Trophoblast cell (in vitro differentiated cells and primary cell): Measurements from ENCODE around the gene RALGAPB.

Source experiments
- DNase-seq, 2 donors: peaks; one replicate each; pipeline ENCODE4 v3.0.0-alpha.2; 2016
- H2AFZ ChIP-seq: 2 replicates; pipeline ENCODE4 v1.6.1; 2013; ENCODE audit warnings: low read length, moderate library complexity, mild to moderate bottlenecking; ENCODE audit not compliant: insufficient read depth, poor library complexity
- H2AK5ac ChIP-seq: 2 replicates; pipeline ENCODE4 v1.6.1; 2013; ENCODE audit warnings: mild to moderate bottlenecking, low read length
- H2BK120ac ChIP-seq: 2 replicates; pipeline ENCODE4 v1.6.1; 2013; ENCODE audit warnings: low read length, mild to moderate bottlenecking, moderate library complexity; ENCODE audit not compliant: insufficient read depth, poor library complexity
- H2BK12ac ChIP-seq: 2 replicates; pipeline ENCODE4 v1.6.1; 2013; ENCODE audit warnings: mild to moderate bottlenecking, low read length, moderate library complexity
- H2BK5ac ChIP-seq: 2 replicates; pipeline ENCODE4 v1.6.1; 2013; ENCODE audit warnings: low read length, low read depth, moderate library complexity, mild to moderate bottlenecking; ENCODE audit not compliant: poor library complexity
- H3K14ac ChIP-seq: 2 replicates; pipeline ENCODE4 v1.6.1; 2013; ENCODE audit warnings: mild to moderate bottlenecking, low read length
- H3K18ac ChIP-seq: 2 replicates; pipeline ENCODE4 v1.6.1; 2013; ENCODE audit warnings: mild to moderate bottlenecking, low read length
- H3K23ac ChIP-seq: 2 replicates; pipeline ENCODE4 v1.6.1; 2013; ENCODE audit warnings: low read length
- H3K27ac ChIP-seq: 2 replicates; pipeline ENCODE4 v1.5.1; 2013; ENCODE audit warnings: low read depth, mild to moderate bottlenecking, inconsistent platforms, low read length, moderate library complexity
- H3K27me3 ChIP-seq: 2 replicates; pipeline ENCODE4 v1.6.1; 2013; ENCODE audit warnings: inconsistent platforms, mild to moderate bottlenecking, low read length, moderate library complexity; ENCODE audit not compliant: insufficient read depth
- H3K36me3 ChIP-seq, 2 experiments: 1 replicate in 1 of 2; 2 replicates in 1 of 2; pipeline ENCODE4 v1.6.1; 2013; ENCODE audit warnings: low read length in 2 of 2, mild to moderate bottlenecking in 2 of 2, moderate library complexity in 1 of 2; ENCODE audit not compliant: insufficient read depth in 2 of 2, control insufficient read depth in 1 of 2
- H3K4ac ChIP-seq: 2 replicates; pipeline ENCODE4 v1.6.1; 2013; ENCODE audit warnings: low read depth, mild to moderate bottlenecking, low read length, moderate library complexity
- H3K4me1 ChIP-seq, 2 experiments: 1 replicate in 1 of 2; 2 replicates in 1 of 2; pipeline ENCODE4 v1.6.1; 2013; ENCODE audit warnings: low read length in 2 of 2, mild to moderate bottlenecking in 2 of 2, moderate library complexity in 1 of 2; ENCODE audit not compliant: insufficient read depth in 2 of 2, control insufficient read depth in 1 of 2
- H3K4me2 ChIP-seq: 2 replicates; pipeline ENCODE4 v1.6.1; 2013; ENCODE audit warnings: inconsistent platforms, mild to moderate bottlenecking, low read length, moderate library complexity
- H3K4me3 ChIP-seq: 2 replicates; pipeline ENCODE4 v1.5.1; 2013; ENCODE audit warnings: mild to moderate bottlenecking, low read depth, low read length, inconsistent platforms
- H3K79me1 ChIP-seq: one replicate; pipeline ENCODE4 v1.6.1; 2013; ENCODE audit warnings: low read length
- H3K79me2 ChIP-seq: 2 replicates; pipeline ENCODE4 v1.6.1; 2013; ENCODE audit warnings: low read length, mild to moderate bottlenecking; ENCODE audit not compliant: control insufficient read depth, insufficient read depth, poor library complexity
- H3K9ac ChIP-seq: 2 replicates; pipeline ENCODE4 v1.6.1; 2013; ENCODE audit warnings: mild to moderate bottlenecking, low read length
- H3K9me3 ChIP-seq: 2 replicates; pipeline ENCODE4 v1.6.1; 2013; ENCODE audit warnings: low read depth, mild to moderate bottlenecking, control low read depth, inconsistent platforms, low read length; ENCODE audit not compliant: insufficient read depth
- H4K12ac ChIP-seq: 2 replicates; pipeline ENCODE4 v1.6.1; 2013; ENCODE audit warnings: low read depth, mild to moderate bottlenecking, low read length, moderate library complexity
- H4K8ac ChIP-seq: 2 replicates; pipeline ENCODE4 v1.6.1; 2013; ENCODE audit warnings: low read depth, mild to moderate bottlenecking, low read length, moderate library complexity
- H4K91ac ChIP-seq: one replicate; pipeline ENCODE4 v1.6.1; 2013; ENCODE audit warnings: low read depth, mild to moderate bottlenecking, low read length, moderate library complexity
- WGBS: extraction: QIAGEN DNeasy Blood & Tissue Kit; methylation state at CpG from one replicate; pipeline ENCODE4 v1.1.7; 2013; ENCODE audit warnings: missing lambda C conversion rate; ENCODE audit not compliant: insufficient read length, insufficient coverage; ENCODE audit errors: extremely low coverage; 5-methylcytosine and 5-hydroxymethylcytosine counted together

Gene RALGAPB

GRCh38 chr20:38588303-38588702 is 115.7 kb downstream of the RALGAPB start:
- Histone ChIP-seq H3K79me1 (peaks cover 11% of the 10 kb centered on the region), H3K9ac (no peak overlapping the region), H3K79me2 (no peaks in the 10 kb centered on the region), H4K8ac (no peak overlapping the region), H3K27me3 (no peaks in the 10 kb centered on the region), H3K4me2 (no peak overlapping the region), H3K23ac (no peak overlapping the region), H2BK5ac (no peak overlapping the region), H2BK12ac (no peak overlapping the region), H3K4me1 (peaks cover 8% of the 10 kb centered on the region in 2 experiments), H3K9me3 (no peaks in the 10 kb centered on the region), H3K18ac (no peak overlapping the region), H3K36me3 (no peaks in the 10 kb centered on the region), H2BK120ac (no peak overlapping the region), H3K4ac (no peak overlapping the region), H2AFZ (no peak overlapping the region), H4K91ac (no peak overlapping the region), H3K27ac (no peak overlapping the region), H4K12ac (no peak overlapping the region), H3K4me3 (no peak overlapping the region), H3K14ac (no peak overlapping the region), H2AK5ac (no peak overlapping the region)
- WGBS, result no CpG with 5 or more reads among the region's 6 CpGs
- no peak for DNase-seq

- no peak overlapping the region for H2BK5ac ChIP-seq
- no CpG with 5 or more reads among the region's 4 CpGs for WGBS
- DNase-seq, result no peak
- H3K79me2 ChIP-seq, result no peaks in the 10 kb centered on the region
- no peak overlapping the region for H2AK5ac ChIP-seq
- H3K9me3 ChIP-seq, result no peaks in the 10 kb centered on the region
- peaks cover 8% of the 10 kb centered on the region in 2 experiments for H3K4me1 ChIP-seq
- no peak overlapping the region for H3K18ac ChIP-seq
- H4K12ac ChIP-seq, result no peak overlapping the region
- no peak overlapping the region for H3K9ac ChIP-seq
- no peak overlapping the region for H4K91ac ChIP-seq
- no peak overlapping the region for H3K4ac ChIP-seq
- H4K8ac ChIP-seq, result no peak overlapping the region
- no peak overlapping the region for H3K14ac ChIP-seq
- H2BK12ac ChIP-seq, result no peak overlapping the region
- H2BK120ac ChIP-seq, result no peak overlapping the region
- no peak overlapping the region for H3K4me3 ChIP-seq
- no peaks in the 10 kb centered on the region for H3K27me3 ChIP-seq
- H3K79me1 ChIP-seq, result peaks cover 11% of the 10 kb centered on the region
- no peak overlapping the region for H2AFZ ChIP-seq
- H3K4me2 ChIP-seq, result no peak overlapping the region
- no peak overlapping the region for H3K23ac ChIP-seq
- no peaks in the 10 kb centered on the region for H3K36me3 ChIP-seq
- H3K27ac ChIP-seq, result no peak overlapping the region
Measured at GRCh38 chr20:38589351-38589750, 116.7 kb downstream of the RALGAPB start.

DNA sequence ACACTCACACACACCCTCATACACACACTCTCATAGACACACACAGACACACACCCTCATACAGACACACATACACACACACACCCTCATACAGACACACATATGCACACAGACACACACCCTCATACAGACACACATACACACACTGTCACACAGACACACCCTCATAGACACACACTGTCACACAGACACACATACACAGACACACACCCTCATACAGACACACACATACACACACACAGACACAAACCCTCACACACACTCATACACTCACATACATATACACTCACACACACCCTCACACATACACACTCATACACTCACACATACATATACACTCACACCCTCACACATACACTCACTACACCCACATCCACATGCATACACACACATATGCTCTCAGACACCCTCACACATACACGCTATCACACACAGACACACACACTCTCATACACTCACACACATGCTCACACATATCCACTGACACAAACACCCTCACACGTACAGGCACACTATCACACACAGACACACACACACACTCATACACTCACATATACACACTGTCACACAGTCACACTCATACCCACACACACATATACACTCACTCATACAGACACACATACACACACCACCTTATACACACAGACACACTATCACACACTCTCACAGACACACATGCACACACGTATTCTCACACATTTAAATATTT is 117.5 kb downstream of the RALGAPB start:
- no peak overlapping the region for H2AFZ ChIP-seq

GRCh38 chr20:38590676-38591473 is 118.2 kb downstream of the RALGAPB start:
- Histone ChIP-seq H3K27me3 (no peaks in the 10 kb centered on the region), H2BK12ac (peak overlapping the region; percentile 81), H3K79me1 (peaks cover 13% of the 10 kb centered on the region), H4K91ac (peak overlapping the region; percentile 52), H3K14ac (peak overlapping the region; percentile 4), H3K18ac (no peak overlapping the region), H3K79me2 (no peaks in the 10 kb centered on the region), H2BK5ac (no peak overlapping the region), H2AK5ac (peak overlapping the region; percentile 69), H2AFZ (no peak overlapping the region), H3K9me3 (no peaks in the 10 kb centered on the region), H4K12ac (no peak overlapping the region), H3K4me3 (no peak overlapping the region), H2BK120ac (peak overlapping the region; percentile 34), H3K27ac (no peak overlapping the region), H3K4me2 (no peak overlapping the region), H3K4ac (no peak overlapping the region), H3K36me3 (no peaks in the 10 kb centered on the region), H3K4me1 (peaks cover 8 to 10% of the 10 kb centered on the region in 2 experiments), H3K23ac (no peak overlapping the region), H4K8ac (no peak overlapping the region), H3K9ac (no peak overlapping the region)
- WGBS, result no CpG with 5 or more reads among the region's 18 CpGs
- DNase-seq, result no peak

More for the DNA sequence above, 117.5 kb downstream of the RALGAPB start:
- Histone ChIP-seq H3K14ac (no peak overlapping the region), H3K4ac (no peak overlapping the region), H3K27me3 (no peaks in the 10 kb centered on the region), H3K4me3 (no peak overlapping the region), H3K36me3 (no peaks in the 10 kb centered on the region), H3K4me1 (peaks cover 8% of the 10 kb centered on the region in 2 experiments), H2BK5ac (no peak overlapping the region), H4K12ac (no peak overlapping the region), H3K9me3 (no peaks in the 10 kb centered on the region), H2BK120ac (no peak overlapping the region), H3K27ac (no peak overlapping the region), H3K23ac (peak overlapping the region; percentile 69), H4K8ac (no peak overlapping the region), H2AK5ac (no peak overlapping the region), H2BK12ac (no peak overlapping the region), H3K18ac (no peak overlapping the region), H4K91ac (no peak overlapping the region), H3K9ac (no peak overlapping the region), H3K4me2 (no peak overlapping the region), H3K79me2 (no peaks in the 10 kb centered on the region), H3K79me1 (peaks cover 11% of the 10 kb centered on the region)
- DNase-seq, result no peak
- no CpG with 5 or more reads among the region's 3 CpGs for WGBS
